Testis (tissue), 2 donors: ENCODE data around the gene FAN1.

Experiments used
- CTCF ChIP-seq, 3 experiments: fragments of 450-650 bp in 2 of 3; fragments of 200-600 bp in 1 of 3; sonication (generic) in 1 of 3; IDR thresholded peaks; one replicate each; pipeline ENCODE4 v1.5.1; 2016 to 2019; ENCODE audit warnings: antibody characterized with exemption in 3 of 3, mild to moderate bottlenecking in 2 of 3, moderate library complexity in 1 of 3
- POLR2A ChIP-seq: fragments of 450-650 bp; IDR thresholded peaks from one replicate; pipeline ENCODE4 v1.6.1; 2017; ENCODE audit warnings: antibody characterized with exemption, mild to moderate bottlenecking, moderate library complexity

GRCh38 chr15:30921106-30921505 lies 17.4 kb downstream of the FAN1 start:
- TF ChIP-seq CTCF (IDR thresholded peaks at IDR 0.05) (no peak), POLR2A (no peak)
